OCI-LY3 (cell line): ENCODE measurements around the gene RDH16.

Experiments used
- H2AFZ ChIP-seq: fragments of 200-600, 300-600 bp; shearing (Covaris generic); 2 replicates; pipeline ENCODE4 v1.6.0; 2014; ENCODE audit warnings: antibody characterized with exemption, low read depth, low read length
- H3K27ac ChIP-seq: fragments of 200-600, 300-600 bp; sonication (generic); 2 replicates; pipeline ENCODE4 v1.5.1; 2014; ENCODE audit warnings: mild to moderate bottlenecking, low read length, moderate library complexity, mixed read lengths
- H3K27me3 ChIP-seq: fragments of 200-600, 300-600 bp; sonication (generic); 2 replicates; pipeline ENCODE4 v1.6.1; 2014; ENCODE audit warnings: low read depth, low read length, mixed read lengths
- H3K36me3 ChIP-seq: fragments of 200-600, 300-600 bp; sonication (generic); replicated peaks from 2 replicates; pipeline ENCODE3; 2014; ENCODE audit warnings: low read depth, low read length, mixed read lengths
- H3K4me1 ChIP-seq: fragments of 300-600, 200-600 bp; sonication (generic); 2 replicates; pipeline ENCODE4 v1.6.1; 2014; ENCODE audit warnings: low read length, mixed read lengths
- H3K4me2 ChIP-seq: fragments of 200-600, 300-600 bp; sonication (generic); 2 replicates; pipeline ENCODE4 v1.6.1; 2014; ENCODE audit warnings: low read length, mixed read lengths
- H3K4me3 ChIP-seq: fragments of 300-600, 200-600 bp; sonication (generic); 2 replicates; pipeline ENCODE4 v1.5.1; 2014; ENCODE audit warnings: antibody characterized with exemption, mild to moderate bottlenecking, low read length, moderate library complexity
- H3K79me2 ChIP-seq: fragments of 300-600, 200-600 bp; shearing (Covaris generic); 2 replicates; pipeline ENCODE4 v1.6.1; 2014; ENCODE audit warnings: mild to moderate bottlenecking, low read length, mixed read lengths
- H3K9ac ChIP-seq: fragments of 300-600, 200-600 bp; shearing (Covaris generic); 2 replicates; pipeline ENCODE4 v1.6.0; 2014; ENCODE audit warnings: mild to moderate bottlenecking, low read length, moderate library complexity
- H3K9me3 ChIP-seq: fragments of 200-600, 300-600 bp; shearing (Covaris generic); 2 replicates; pipeline ENCODE4 v1.6.1; 2014; ENCODE audit warnings: low read length, mixed read lengths; ENCODE audit not compliant: insufficient read depth
- H4K20me1 ChIP-seq: fragments of 200-600, 300-600 bp; sonication (generic); 2 replicates; pipeline ENCODE4 v1.6.1; 2016; ENCODE audit warnings: low read length, mixed read lengths; ENCODE audit not compliant: insufficient read depth
- CTCF ChIP-seq: fragments of 200-600, 300-600 bp; sonication (generic); IDR thresholded peaks from 2 replicates; pipeline ENCODE4 v1.5.1; 2014; ENCODE audit warnings: antibody characterized with exemption, low read length, low read depth
- EZH2phosphoT487 ChIP-seq: fragments of 200-600 bp; shearing (Covaris generic); IDR thresholded peaks from 2 replicates; pipeline ENCODE4 v1.6.1; 2018; ENCODE audit warnings: antibody characterized with exemption, mixed run types, low read depth

RDH16 gene

GRCh38 chr12:56957229-56958052, at the start of gene RDH16:
TSS of gene RDH16 (minus strand) at chr12:56957608. CDS start at chr12:56957462, 146 bp downstream.
- no peak within 1 kb of the TSS for H3K4me2 ChIP-seq
- H2AFZ ChIP-seq = no peak within 1 kb of the TSS
- TF ChIP-seq EZH2phosphoT487 = no peak
- TF ChIP-seq CTCF = no peak
- H4K20me1 ChIP-seq = no peaks in the 10 kb centered on the region
- peaks cover 10% of the 10 kb centered on the region; the same call in 1 of the 2 replicates for H3K27me3 ChIP-seq
- no peak within 1 kb of the TSS for H3K9ac ChIP-seq
- no peaks in the 10 kb centered on the region for H3K4me1 ChIP-seq
- H3K9me3 ChIP-seq = no peaks in the 10 kb centered on the region
- H3K4me3 ChIP-seq = no peak within 1 kb of the TSS
- H3K36me3 ChIP-seq = no peaks in the 10 kb centered on the region
- H3K79me2 ChIP-seq = no peaks in the 10 kb centered on the region
- H3K27ac ChIP-seq = no peak within 1 kb of the TSS

GRCh38 chr12:57006809-57007475, 49.5 kb upstream of the RDH16 start:
- Histone ChIP-seq H3K4me2 (peak overlapping the region; percentile 61), H3K9me3 (no peaks in the 10 kb centered on the region), H3K36me3 (peaks cover 11% of the 10 kb centered on the region), H3K9ac (peak overlapping the region; percentile 50), H3K79me2 (peaks cover 27% of the 10 kb centered on the region), H3K27ac (no peak overlapping the region), H2AFZ (peak overlapping the region; percentile 93), H3K27me3 (no peaks in the 10 kb centered on the region), H4K20me1 (peaks cover 5% of the 10 kb centered on the region; the same call in 1 of the 2 replicates), H3K4me1 (peaks cover 30% of the 10 kb centered on the region), H3K4me3 (peak overlapping the region; percentile 63)
- TF ChIP-seq CTCF (no peak; the same call in 1 of the 2 replicates), EZH2phosphoT487 (no peak)

- no peaks in the 10 kb centered on the region for H3K27me3 ChIP-seq
- peaks cover 34% of the 10 kb centered on the region for H3K79me2 ChIP-seq
- peaks cover 10% of the 10 kb centered on the region; the same call in 1 of the 2 replicates for H4K20me1 ChIP-seq
- H3K4me1 ChIP-seq = peaks cover 25% of the 10 kb centered on the region
- H2AFZ ChIP-seq = peak within 1 kb of the TSS; percentile 93
- peak within 1 kb of the TSS; percentile 100 for H3K4me3 ChIP-seq
- TF ChIP-seq CTCF (peak; percentile 66), EZH2phosphoT487 (no peak)
- H3K9ac ChIP-seq = peak within 1 kb of the TSS; percentile 83
- peak within 1 kb of the TSS; percentile 98 for H3K4me2 ChIP-seq
- no peaks in the 10 kb centered on the region for H3K9me3 ChIP-seq
- H3K36me3 ChIP-seq = peaks cover 11% of the 10 kb centered on the region
- H3K27ac ChIP-seq = peak within 1 kb of the TSS; percentile 21; the same call in 1 of the 2 replicates
Observed at GRCh38 chr12:57005980-57006808, 48.8 kb upstream of the RDH16 start, which contains the start of gene ZBTB39. TSS of gene ZBTB39 (minus strand) at chr12:57006546. CDS start at chr12:57004917, 1,629 bp downstream.
